ENCODE data around the gene MGARP. TPM values are rescaled to one million over a fixed set of nuclear protein-coding genes. Genes with fewer than 3 reads are reported as not detected.
A peak's percentile ranks its signal among the peaks of the same experiment; 100 is the strongest.

MGARP gene
- polyA plus RNA-seq, 2 of the 4 experiments (the other 2 are of a cell fraction) = 1.1 to 1.4 TPM

DNA sequence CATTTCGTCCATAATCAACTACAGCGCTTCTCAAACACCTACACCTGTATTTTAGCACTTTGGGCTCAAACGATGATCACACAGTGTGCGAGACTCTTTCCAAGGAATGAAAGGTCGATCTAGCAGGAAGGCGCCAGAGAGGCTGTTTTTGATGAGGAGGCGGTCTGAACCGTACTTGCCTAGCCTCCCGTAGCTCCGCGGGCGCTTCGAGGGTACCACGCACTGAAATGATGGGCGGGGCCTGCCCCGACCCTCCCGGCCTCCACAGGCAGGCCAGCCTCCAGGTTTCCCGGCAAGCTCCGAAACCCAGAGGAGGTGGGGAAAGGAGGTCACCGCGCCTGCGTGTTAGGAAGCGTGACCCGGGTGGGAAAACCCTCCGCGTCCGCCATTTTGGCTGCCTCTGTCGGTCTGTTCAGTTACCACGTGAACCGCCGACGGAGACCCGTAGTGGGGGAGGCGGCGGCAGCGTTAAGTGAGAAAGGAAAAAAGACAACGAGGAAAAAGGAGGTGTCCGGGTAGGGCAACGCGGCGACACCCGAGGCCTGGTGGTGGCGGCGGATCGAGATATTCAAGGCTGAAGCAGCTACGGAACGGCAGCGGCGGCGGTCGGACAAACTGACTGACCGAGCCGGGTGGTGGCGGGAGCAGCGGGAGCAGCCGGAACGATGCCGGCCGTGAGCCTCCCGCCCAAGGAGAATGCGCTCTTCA is 21.2 kb upstream of the MGARP start, which contains the start of gene NAA15 (continued):
- TF ChIP-seq ZSCAN20 (CRISPR knock-in tag; IDR thresholded peaks at IDR 0.05) (no peak), RAD21 (conservative IDR thresholded peaks at IDR 0.05 in 1 of 2, IDR thresholded peaks at IDR 0.05 in 1 of 2) (no peak)

DNA sequence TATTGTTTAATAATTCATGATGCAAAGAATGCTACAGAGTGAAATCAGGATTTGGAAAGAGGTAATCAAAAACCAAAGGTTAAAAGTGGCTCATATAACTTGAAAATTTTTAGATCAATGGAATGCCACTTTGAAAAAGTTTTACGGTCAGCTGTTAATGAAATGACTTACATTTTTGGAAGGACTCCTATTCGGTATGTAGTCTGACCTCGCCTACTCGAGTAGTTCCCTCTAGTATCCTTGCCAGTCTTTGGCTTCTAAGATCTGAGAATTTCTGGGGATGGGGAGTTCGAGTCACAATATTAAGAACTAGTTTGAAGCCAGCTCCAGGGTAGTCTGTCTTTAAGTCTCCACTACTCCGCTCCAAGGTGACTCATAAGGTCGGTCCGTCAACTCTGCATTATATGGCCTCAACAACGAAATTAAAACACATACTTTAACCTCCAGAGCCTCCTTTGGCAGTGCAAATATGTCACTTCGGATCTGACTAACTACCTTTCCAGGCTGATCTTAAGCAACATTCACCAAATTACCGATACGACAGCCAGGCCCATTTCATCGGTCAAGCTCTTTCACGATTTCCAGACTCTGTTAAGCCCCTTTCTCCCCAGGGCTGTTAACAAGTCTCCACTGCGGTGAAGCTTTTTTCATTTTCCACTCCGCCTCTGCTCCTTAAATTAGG is 20.5 kb upstream of the MGARP start:
- FAIRE-seq (no peak), ATAC-seq (peak; percentile 40 to 43; a peak in 5 of 6 replicates)

DNA sequence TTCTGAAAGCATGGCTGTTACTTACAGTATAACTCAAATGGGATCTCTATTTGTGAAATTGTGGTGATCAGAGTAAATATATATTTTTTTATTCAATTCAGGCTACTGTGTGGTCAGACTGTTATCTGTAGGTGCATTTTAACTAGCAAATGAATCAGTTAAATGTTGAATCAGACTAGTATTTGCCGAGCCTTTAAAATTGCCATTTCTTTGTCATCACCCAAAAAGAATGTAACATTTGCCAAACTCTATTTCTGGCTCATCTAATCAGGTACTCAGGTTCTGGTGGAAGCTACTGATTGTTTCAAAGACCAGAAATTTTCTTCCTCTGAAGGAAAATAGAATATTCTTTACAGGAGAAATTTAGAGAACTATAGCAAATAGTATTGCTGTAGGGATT is 19.5 kb upstream of the MGARP start:
- Histone ChIP-seq H3K4me2 (peak overlapping the region; percentile 93), H3K27ac (no peak overlapping the region; a peak in 1 of 6 replicates), H3K4me3 (no peak overlapping the region), H3K9me3 (no peaks in the 10 kb centered on the region; the same call in 2 of the 3 replicates), H3K4me1 (peaks cover 21% of the 10 kb centered on the region; the same call in 2 of the 3 replicates)
- FAIRE-seq (no peak), ATAC-seq (no peak), DNase-seq (ENCODE audit: low read depth in 1 of 2, low spot score in 1 of 2) (no peak)
- TF ChIP-seq SMC3 (IDR thresholded peaks at IDR 0.05) = no peak
- TF ChIP-seq EP300 (IDR thresholded peaks at IDR 0.05) = no peak
- TF ChIP-seq KDM1A (IDR thresholded peaks at IDR 0.05; ENCODE audit: low read depth) = no peak
- no peak for TF ChIP-seq RFX5 (IDR thresholded peaks at IDR 0.05)
- TF ChIP-seq ZSCAN20 (CRISPR knock-in tag; IDR thresholded peaks at IDR 0.05) = no peak
- no peak for TF ChIP-seq NR3C1 (IDR thresholded peaks at IDR 0.05)
- TF ChIP-seq, protein P1, sequence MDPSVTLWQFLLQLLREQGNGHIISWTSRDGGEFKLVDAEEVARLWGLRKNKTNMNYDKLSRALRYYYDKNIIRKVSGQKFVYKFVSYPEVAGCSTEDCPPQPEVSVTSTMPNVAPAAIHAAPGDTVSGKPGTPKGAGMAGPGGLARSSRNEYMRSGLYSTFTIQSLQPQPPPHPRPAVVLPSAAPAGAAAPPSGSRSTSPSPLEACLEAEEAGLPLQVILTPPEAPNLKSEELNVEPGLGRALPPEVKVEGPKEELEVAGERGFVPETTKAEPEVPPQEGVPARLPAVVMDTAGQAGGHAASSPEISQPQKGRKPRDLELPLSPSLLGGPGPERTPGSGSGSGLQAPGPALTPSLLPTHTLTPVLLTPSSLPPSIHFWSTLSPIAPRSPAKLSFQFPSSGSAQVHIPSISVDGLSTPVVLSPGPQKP (IDR thresholded peaks at IDR 0.05; ENCODE audit: low read depth, low read length) = no peak
- no peak for TF ChIP-seq KDM5A (IDR thresholded peaks at IDR 0.05)
- TF ChIP-seq CHD4 (IDR thresholded peaks at IDR 0.05; ENCODE audit: borderline replicate concordance) = no peak
- TF ChIP-seq SREBF2 (IDR thresholded peaks at IDR 0.05) = no peak
- TF ChIP-seq HDAC2 (IDR thresholded peaks at IDR 0.05) = no peak
- TF ChIP-seq, protein P2, sequence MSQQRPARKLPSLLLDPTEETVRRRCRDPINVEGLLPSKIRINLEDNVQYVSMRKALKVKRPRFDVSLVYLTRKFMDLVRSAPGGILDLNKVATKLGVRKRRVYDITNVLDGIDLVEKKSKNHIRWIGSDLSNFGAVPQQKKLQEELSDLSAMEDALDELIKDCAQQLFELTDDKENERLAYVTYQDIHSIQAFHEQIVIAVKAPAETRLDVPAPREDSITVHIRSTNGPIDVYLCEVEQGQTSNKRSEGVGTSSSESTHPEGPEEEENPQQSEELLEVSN (IDR thresholded peaks at IDR 0.05; ENCODE audit: borderline replicate concordance, low read depth) = no peak
- TF ChIP-seq, protein P3, sequence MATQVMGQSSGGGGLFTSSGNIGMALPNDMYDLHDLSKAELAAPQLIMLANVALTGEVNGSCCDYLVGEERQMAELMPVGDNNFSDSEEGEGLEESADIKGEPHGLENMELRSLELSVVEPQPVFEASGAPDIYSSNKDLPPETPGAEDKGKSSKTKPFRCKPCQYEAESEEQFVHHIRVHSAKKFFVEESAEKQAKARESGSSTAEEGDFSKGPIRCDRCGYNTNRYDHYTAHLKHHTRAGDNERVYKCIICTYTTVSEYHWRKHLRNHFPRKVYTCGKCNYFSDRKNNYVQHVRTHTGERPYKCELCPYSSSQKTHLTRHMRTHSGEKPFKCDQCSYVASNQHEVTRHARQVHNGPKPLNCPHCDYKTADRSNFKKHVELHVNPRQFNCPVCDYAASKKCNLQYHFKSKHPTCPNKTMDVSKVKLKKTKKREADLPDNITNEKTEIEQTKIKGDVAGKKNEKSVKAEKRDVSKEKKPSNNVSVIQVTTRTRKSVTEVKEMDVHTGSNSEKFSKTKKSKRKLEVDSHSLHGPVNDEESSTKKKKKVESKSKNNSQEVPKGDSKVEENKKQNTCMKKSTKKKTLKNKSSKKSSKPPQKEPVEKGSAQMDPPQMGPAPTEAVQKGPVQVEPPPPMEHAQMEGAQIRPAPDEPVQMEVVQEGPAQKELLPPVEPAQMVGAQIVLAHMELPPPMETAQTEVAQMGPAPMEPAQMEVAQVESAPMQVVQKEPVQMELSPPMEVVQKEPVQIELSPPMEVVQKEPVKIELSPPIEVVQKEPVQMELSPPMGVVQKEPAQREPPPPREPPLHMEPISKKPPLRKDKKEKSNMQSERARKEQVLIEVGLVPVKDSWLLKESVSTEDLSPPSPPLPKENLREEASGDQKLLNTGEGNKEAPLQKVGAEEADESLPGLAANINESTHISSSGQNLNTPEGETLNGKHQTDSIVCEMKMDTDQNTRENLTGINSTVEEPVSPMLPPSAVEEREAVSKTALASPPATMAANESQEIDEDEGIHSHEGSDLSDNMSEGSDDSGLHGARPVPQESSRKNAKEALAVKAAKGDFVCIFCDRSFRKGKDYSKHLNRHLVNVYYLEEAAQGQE (IDR thresholded peaks at IDR 0.05) = no peak
- no peak for TF ChIP-seq MYC (IDR thresholded peaks at IDR 0.05; ENCODE audit: borderline replicate concordance, low read length)
- no peak for TF ChIP-seq MAFK (IDR thresholded peaks at IDR 0.05; ENCODE audit: partially characterized antibody)
- TF ChIP-seq EHF (CRISPR knock-in tag; IDR thresholded peaks at IDR 0.05) = no peak
- no peak for TF ChIP-seq NFE2L2 (conservative IDR thresholded peaks at IDR 0.05; ENCODE audit: low read length)
- no peak for TF ChIP-seq JUN (IDR thresholded peaks at IDR 0.05)
- TF ChIP-seq, protein P4, sequence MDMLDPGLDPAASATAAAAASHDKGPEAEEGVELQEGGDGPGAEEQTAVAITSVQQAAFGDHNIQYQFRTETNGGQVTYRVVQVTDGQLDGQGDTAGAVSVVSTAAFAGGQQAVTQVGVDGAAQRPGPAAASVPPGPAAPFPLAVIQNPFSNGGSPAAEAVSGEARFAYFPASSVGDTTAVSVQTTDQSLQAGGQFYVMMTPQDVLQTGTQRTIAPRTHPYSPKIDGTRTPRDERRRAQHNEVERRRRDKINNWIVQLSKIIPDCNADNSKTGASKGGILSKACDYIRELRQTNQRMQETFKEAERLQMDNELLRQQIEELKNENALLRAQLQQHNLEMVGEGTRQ (IDR thresholded peaks at IDR 0.05) = no peak
- no peak for TF ChIP-seq CHD2 (IDR thresholded peaks at IDR 0.05; ENCODE audit: low read length, partially characterized antibody)
- ChIA-PET POLR2A (interaction anchor here (2.9 kb wide), 1 partner anchor 123 kb away, joined by 27 read pairs; the partner anchor contains the start of gene ELF2), CTCF (interaction anchor here (1.1 to 1.9 kb wide), 2 partner anchors 72 to 269 kb away, joined by 3 to 6 read pairs; no protein-coding TSS in a partner anchor)
- 38% methylated on average over 1 of the region's 1 CpG for WGBS (ENCODE audit: missing lambda C conversion rate)

More for the DNA sequence above, 20.5 kb upstream of the MGARP start:
- ChIA-PET CTCF (interaction anchor here (0.9 to 1.9 kb wide), 6 partner anchors 26 to 270 kb away, joined by 3 to 6 read pairs (median 3); no protein-coding TSS in a partner anchor), POLR2A (interaction anchor here (0.9 to 2.9 kb wide), 4 partner anchors 11 to 152 kb away, joined by 3 to 27 read pairs (median 4); partner anchors contain the start of gene ELF2)
- peak overlapping the region; percentile 93 for H3K4me2 ChIP-seq
- peaks cover 21% of the 10 kb centered on the region; the same call in 2 of the 3 replicates for H3K4me1 ChIP-seq
- 5% methylated on average over 16 of the region's 16 CpGs for WGBS (ENCODE audit: missing lambda C conversion rate)
- H3K4me3 ChIP-seq = peak overlapping the region; percentile 66
- H3K27ac ChIP-seq = peak overlapping the region; percentile 81 to 95
- TF ChIP-seq FOSL2 (IDR thresholded peaks at IDR 0.05) = no peak; the same call in 1 of the 2 replicates
- peak; percentile 43; the same call in 1 of the 2 replicates for TF ChIP-seq FOSL2 (CRISPR knock-in tag; IDR thresholded peaks at IDR 0.05)
- no peak for TF ChIP-seq EHMT2 (IDR thresholded peaks at IDR 0.05; ENCODE audit: low read depth)
- TF ChIP-seq CHD2 (IDR thresholded peaks at IDR 0.05; ENCODE audit: low read length, partially characterized antibody) = no peak
- TF ChIP-seq MAFK (IDR thresholded peaks at IDR 0.05; ENCODE audit: partially characterized antibody) = no peak
- no peaks in the 10 kb centered on the region; the same call in 2 of the 3 replicates for H3K9me3 ChIP-seq
- peak; percentile 15 to 25 for DNase-seq (ENCODE audit: low read depth in 1 of 2, low spot score in 1 of 2)

All from A549 (cell line).